ENCODE data around the gene LAIR1. TPM values are rescaled to one million over a fixed set of nuclear protein-coding genes. Genes with fewer than 3 reads are reported as not detected.
A peak's percentile ranks its signal among the peaks of the same experiment; 100 is the strongest.

LAIR1 gene
- total RNA-seq, 1 experiment from 2014 or later = not detected

GRCh38 chr19:54317965-54318240 lies 46.8 kb downstream of the LAIR1 start:
- DNase-seq (ENCODE audit: low read depth) = no peak

DNA sequence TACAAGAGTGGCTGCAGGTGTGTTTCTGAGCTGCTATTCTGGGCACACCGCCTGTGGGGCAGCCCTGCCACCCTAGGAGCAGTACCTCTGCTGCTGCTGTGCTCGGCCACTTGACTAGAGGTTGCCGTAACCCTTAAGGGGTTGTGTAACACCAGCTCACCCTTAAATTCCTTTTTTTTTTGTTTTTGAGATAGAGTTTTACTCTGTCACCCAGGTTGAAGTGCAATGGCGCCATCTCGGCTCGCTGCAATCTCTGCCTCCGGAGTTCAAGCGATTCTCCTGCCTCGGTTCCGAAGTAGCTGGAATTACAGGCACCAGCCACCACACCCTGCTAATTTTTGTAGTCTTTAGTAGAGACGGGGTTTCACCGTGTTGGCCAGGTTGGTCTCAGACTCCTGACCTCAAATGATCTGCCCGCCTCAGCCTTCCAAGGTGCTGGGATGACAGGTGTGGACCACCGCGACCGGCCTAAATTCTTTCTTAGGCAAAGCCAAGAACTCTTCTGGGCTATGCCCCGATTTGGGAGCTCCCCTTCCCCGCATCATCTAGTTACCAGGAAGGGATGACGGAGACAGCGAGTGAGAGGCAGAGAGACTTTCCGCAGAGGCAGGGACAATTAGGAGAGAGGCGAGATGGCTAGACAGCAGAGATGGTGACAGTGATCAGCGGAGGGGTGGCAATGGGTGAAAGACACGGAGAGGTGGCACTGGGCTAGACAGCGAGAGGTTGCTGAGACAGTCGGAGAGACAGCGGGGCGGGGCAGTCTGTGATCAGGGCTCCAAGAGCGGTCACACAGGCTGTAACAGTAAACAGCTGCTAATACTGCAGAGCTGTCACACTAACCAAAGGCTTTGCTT lies 47.4 kb downstream of the LAIR1 start:
- no peak for DNase-seq (ENCODE audit: low read depth)

- DNase-seq (ENCODE audit: low read depth) = peak; percentile 3
Observed at GRCh38 chr19:54316746-54317107, 48.0 kb downstream of the LAIR1 start.

DNA sequence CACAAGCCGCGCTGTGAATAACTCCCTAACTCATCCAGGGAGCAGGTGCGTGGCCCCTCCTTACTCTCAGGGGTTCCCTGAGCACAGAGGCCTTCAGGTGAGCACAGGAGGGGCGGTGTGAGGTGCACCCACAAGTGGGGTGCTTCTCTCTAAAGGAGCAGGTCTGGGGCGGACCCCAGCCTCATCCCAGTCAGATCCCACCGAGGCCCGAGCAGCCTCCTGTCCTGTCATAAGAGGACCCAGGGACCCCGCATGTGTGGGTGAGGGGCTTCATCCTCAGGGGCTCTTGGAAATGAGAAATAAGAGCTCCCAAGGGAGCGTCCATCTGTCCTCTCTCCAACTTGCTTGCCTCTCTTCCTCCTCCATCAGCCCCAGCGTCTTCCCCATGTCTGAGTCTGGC lies 48.8 kb downstream of the LAIR1 start:
- no peak for DNase-seq (ENCODE audit: low read depth)

- no peak for DNase-seq (ENCODE audit: low read depth)
Observed at GRCh38 chr19:54312436-54313377, 52.0 kb downstream of the LAIR1 start, which contains the start of gene LILRA5. Gene LILRA5, minus strand, starts transcription at chr19:54313166. Its CDS starts 147 bp downstream, at chr19:54313019.

GRCh38 chr19:54312011-54312410 lies 52.7 kb downstream of the LAIR1 start:
- no peak for DNase-seq (ENCODE audit: low read depth)

- no peak for DNase-seq (ENCODE audit: low read depth)
Observed at GRCh38 chr19:54311486-54311885, 53.2 kb downstream of the LAIR1 start.

- DNase-seq (ENCODE audit: low read depth) = no peak
Observed at GRCh38 chr19:54310543-54310942, 54.2 kb downstream of the LAIR1 start.

- DNase-seq (ENCODE audit: low read depth) = no peak
Observed at GRCh38 chr19:54309811-54310210, 54.9 kb downstream of the LAIR1 start.

- DNase-seq (ENCODE audit: low read depth) = no peak
Observed at GRCh38 chr19:54307389-54308020, 57.2 kb downstream of the LAIR1 start.

DNA sequence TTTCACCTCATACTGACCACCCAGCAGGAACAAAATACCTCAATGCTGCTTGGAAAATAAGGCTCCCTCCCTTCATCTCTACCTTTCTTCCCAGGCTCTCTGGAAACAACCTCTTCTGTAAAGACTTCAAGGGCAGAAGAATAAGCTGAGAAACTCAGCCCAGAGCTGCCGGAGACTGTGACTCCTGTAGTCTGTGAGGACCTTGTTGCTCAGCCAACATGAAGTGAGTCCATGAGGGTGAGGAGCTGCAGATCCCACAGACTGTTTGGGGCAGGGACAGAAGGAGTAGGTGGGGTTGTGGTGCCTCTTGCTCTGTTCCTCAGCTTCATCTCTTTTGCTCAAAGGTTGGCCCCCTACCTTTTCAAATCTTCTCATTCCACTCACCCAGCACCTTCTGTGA lies 59.6 kb downstream of the LAIR1 start:
- DNase-seq (ENCODE audit: low read depth) = no peak

DNA sequence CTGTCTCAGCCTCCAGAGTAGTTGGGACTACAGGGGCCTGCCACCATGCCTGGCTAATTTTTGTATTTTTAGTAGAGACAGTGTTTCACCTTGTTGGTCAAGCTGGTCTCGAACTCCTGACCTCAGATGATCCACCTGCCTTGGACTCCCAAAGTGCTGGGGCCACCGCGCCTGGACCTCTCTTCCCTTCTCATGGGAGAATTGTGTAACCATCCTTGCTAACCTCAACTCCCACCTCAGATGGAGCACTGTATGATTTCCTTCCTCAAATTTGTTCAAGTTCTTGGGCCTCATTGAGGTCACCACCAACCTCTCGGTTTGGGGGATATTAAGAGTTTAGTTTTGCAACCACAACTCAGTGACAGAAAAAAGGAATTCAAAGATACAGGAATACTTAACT lies 62.5 kb downstream of the LAIR1 start:
- no peak for DNase-seq (ENCODE audit: low read depth)

Other genes with a start within 250 kb of the LAIR1 start
- 14.2 and 15.2 TPM in 2 replicates for gene TFPT, start 249.3 kb downstream of the LAIR1 start, total RNA-seq (2014; rRNA removed)
- 84.4 and 84.8 TPM in 2 replicates for gene PRPF31, start 249.2 kb downstream of the LAIR1 start, total RNA-seq (2014; rRNA removed)
- gene CNOT3, start 227.2 kb downstream of the LAIR1 start, total RNA-seq (2014; rRNA removed) = 18.2 and 18.4 TPM in 2 replicates
- gene LENG1, start 205.2 kb downstream of the LAIR1 start, total RNA-seq (2014; rRNA removed) = 5.2 and 9.2 TPM in 2 replicates
- 0.40 and 0.51 TPM in 2 replicates for gene TMC4, start 191.8 kb downstream of the LAIR1 start, total RNA-seq (2014; rRNA removed)
- gene MBOAT7, start 175.4 kb downstream of the LAIR1 start, total RNA-seq (2014; rRNA removed) = 123 and 192 TPM in 2 replicates
- gene TSEN34, start 173.6 kb downstream of the LAIR1 start, total RNA-seq (2014; rRNA removed) = 162 and 168 TPM in 2 replicates
- 1,535 and 1,605 TPM in 2 replicates for gene RPS9, start 164.1 kb downstream of the LAIR1 start, total RNA-seq (2014; rRNA removed)
- not detected in 2 replicates for gene LILRB3, start 141.9 kb downstream of the LAIR1 start, total RNA-seq (2014; rRNA removed)
- not detected in 2 replicates for gene LILRA6, start 122.1 kb downstream of the LAIR1 start, total RNA-seq (2014; rRNA removed)
- not detected in 2 replicates for gene LILRB5, start 107.7 kb downstream of the LAIR1 start, total RNA-seq (2014; rRNA removed)
- not detected in 2 replicates for gene LILRB2, start 83.8 kb downstream of the LAIR1 start, total RNA-seq (2014; rRNA removed)
- not detected in 2 replicates for gene LILRA5, start 51.8 kb downstream of the LAIR1 start, total RNA-seq (2014; rRNA removed)
- gene LILRA4, start 25.8 kb downstream of the LAIR1 start, total RNA-seq (2014; rRNA removed) = not detected in 2 replicates
- not detected in 2 replicates for gene TTYH1, start 50.5 kb upstream of the LAIR1 start, total RNA-seq (2014; rRNA removed)
- 35.4 and 36.7 TPM in 2 replicates for gene LENG8, start 84.3 kb upstream of the LAIR1 start, total RNA-seq (2014; rRNA removed)
- 3.8 and 8.2 TPM in 2 replicates for gene LENG9, start 98.8 kb upstream of the LAIR1 start, total RNA-seq (2014; rRNA removed)
- gene CDC42EP5, start 108.4 kb upstream of the LAIR1 start, total RNA-seq (2014; rRNA removed) = 9.2 and 9.5 TPM in 2 replicates
- not detected in 2 replicates for gene LAIR2, start 137.9 kb upstream of the LAIR1 start, total RNA-seq (2014; rRNA removed)
- not detected in 2 replicates for gene LILRA2, start 208.9 kb upstream of the LAIR1 start, total RNA-seq (2014; rRNA removed)
- gene LILRA1, start 228.7 kb upstream of the LAIR1 start, total RNA-seq (2014; rRNA removed) = not detected in 2 replicates